ENCODE results near the gene LIMS2.

The LIMS2 gene

DNA sequence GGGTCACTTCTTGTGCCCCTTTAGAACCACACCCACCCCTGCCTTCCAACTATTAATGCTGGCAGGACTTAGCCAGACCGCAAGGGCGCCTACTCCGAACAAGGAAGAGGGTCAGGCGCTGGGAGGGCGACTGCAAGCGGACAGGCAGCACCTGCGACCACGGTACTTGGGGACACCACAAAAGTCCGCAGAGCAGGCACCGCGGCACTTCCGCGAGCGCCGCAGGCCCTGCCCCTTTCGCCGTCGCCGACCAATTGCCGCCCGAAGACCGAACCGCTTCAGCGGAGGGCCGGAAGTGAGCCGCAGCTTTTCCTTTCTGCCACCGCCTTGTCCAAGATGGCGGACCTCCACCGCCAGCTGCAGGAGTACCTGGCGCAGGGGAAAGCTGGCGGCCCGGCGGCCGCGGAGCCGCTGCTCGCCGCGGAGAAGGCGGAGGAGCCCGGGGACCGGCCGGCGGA lies 25.9 kb upstream of the LIMS2 start, which contains the start of gene SFT2D3 (continued):
- TF ChIP-seq, protein P1, sequence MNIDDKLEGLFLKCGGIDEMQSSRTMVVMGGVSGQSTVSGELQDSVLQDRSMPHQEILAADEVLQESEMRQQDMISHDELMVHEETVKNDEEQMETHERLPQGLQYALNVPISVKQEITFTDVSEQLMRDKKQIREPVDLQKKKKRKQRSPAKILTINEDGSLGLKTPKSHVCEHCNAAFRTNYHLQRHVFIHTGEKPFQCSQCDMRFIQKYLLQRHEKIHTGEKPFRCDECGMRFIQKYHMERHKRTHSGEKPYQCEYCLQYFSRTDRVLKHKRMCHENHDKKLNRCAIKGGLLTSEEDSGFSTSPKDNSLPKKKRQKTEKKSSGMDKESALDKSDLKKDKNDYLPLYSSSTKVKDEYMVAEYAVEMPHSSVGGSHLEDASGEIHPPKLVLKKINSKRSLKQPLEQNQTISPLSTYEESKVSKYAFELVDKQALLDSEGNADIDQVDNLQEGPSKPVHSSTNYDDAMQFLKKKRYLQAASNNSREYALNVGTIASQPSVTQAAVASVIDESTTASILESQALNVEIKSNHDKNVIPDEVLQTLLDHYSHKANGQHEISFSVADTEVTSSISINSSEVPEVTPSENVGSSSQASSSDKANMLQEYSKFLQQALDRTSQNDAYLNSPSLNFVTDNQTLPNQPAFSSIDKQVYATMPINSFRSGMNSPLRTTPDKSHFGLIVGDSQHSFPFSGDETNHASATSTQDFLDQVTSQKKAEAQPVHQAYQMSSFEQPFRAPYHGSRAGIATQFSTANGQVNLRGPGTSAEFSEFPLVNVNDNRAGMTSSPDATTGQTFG (tag by site-specific recombination; IDR thresholded peaks at IDR 0.05; ENCODE audit: borderline replicate concordance): no peak
- TF ChIP-seq ZFP37 (tag by site-specific recombination; IDR thresholded peaks at IDR 0.05): 0 out of 2 replicates have a peak, but pooled peaks have one; percentile 40
- TF ChIP-seq, protein P2, sequence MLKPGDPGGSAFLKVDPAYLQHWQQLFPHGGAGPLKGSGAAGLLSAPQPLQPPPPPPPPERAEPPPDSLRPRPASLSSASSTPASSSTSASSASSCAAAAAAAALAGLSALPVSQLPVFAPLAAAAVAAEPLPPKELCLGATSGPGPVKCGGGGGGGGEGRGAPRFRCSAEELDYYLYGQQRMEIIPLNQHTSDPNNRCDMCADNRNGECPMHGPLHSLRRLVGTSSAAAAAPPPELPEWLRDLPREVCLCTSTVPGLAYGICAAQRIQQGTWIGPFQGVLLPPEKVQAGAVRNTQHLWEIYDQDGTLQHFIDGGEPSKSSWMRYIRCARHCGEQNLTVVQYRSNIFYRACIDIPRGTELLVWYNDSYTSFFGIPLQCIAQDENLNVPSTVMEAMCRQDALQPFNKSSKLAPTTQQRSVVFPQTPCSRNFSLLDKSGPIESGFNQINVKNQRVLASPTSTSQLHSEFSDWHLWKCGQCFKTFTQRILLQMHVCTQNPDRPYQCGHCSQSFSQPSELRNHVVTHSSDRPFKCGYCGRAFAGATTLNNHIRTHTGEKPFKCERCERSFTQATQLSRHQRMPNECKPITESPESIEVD (tag by site-specific recombination; IDR thresholded peaks at IDR 0.05): no peak
- TF ChIP-seq ZNF48 (tag by site-specific recombination; IDR thresholded peaks at IDR 0.05): no peak
- no peak for TF ChIP-seq ZNF596 (tag by site-specific recombination; IDR thresholded peaks at IDR 0.05)
- TF ChIP-seq, protein P3, sequence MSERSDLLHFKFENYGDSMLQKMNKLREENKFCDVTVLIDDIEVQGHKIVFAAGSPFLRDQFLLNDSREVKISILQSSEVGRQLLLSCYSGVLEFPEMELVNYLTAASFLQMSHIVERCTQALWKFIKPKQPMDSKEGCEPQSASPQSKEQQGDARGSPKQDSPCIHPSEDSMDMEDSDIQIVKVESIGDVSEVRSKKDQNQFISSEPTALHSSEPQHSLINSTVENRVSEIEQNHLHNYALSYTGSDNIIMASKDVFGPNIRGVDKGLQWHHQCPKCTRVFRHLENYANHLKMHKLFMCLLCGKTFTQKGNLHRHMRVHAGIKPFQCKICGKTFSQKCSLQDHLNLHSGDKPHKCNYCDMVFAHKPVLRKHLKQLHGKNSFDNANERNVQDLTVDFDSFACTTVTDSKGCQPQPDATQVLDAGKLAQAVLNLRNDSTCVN (tag by site-specific recombination; optimal IDR thresholded peaks at IDR 0.05): no peak
- no peak for TF ChIP-seq ZNF529 (tag by site-specific recombination; IDR thresholded peaks at IDR 0.05; ENCODE audit: insufficient replicate concordance)
- TF ChIP-seq MEIS1 (CRISPR knock-in tag; IDR thresholded peaks at IDR 0.05; ENCODE audit: borderline replicate concordance): no peak
- no peak for TF ChIP-seq ZNF266 (tag by site-specific recombination; IDR thresholded peaks at IDR 0.05; ENCODE audit: low read depth)
- 0 out of 2 replicates have a peak, but pooled peaks have one; percentile 44 for TF ChIP-seq ZXDB (tag by site-specific recombination; IDR thresholded peaks at IDR 0.05)
- no peak for TF ChIP-seq ZNF473 (tag by site-specific recombination; IDR thresholded peaks at IDR 0.05)
- TF ChIP-seq ZNF140 (tag by site-specific recombination; IDR thresholded peaks at IDR 0.05): no peak
- TF ChIP-seq SP7 (tag by site-specific recombination; IDR thresholded peaks at IDR 0.05): peak; percentile 21; the same call in 1 of the 2 replicates
- no peak for TF ChIP-seq HOXA7 (CRISPR knock-in tag; IDR thresholded peaks at IDR 0.05; ENCODE audit: borderline replicate concordance)
- TF ChIP-seq ZNF571 (tag by site-specific recombination; IDR thresholded peaks at IDR 0.05): no peak
- no peak for TF ChIP-seq HOXD13 (CRISPR knock-in tag; IDR thresholded peaks at IDR 0.05; ENCODE audit: borderline replicate concordance)
- TF ChIP-seq ZNF510 (tag by site-specific recombination; IDR thresholded peaks at IDR 0.05; ENCODE audit: insufficient replicate concordance): no peak
- TF ChIP-seq ZNF214 (tag by site-specific recombination; IDR thresholded peaks at IDR 0.05; ENCODE audit: borderline replicate concordance): no peak
- TF ChIP-seq ZNF600 (tag by site-specific recombination; IDR thresholded peaks at IDR 0.05): peak; percentile 72
- TF ChIP-seq EGR2 (tag by site-specific recombination; IDR thresholded peaks at IDR 0.05; ENCODE audit: low read depth): no peak
- no peak for TF ChIP-seq ZNF623 (tag by site-specific recombination; IDR thresholded peaks at IDR 0.05)
- peak; percentile 34; the same call in 1 of the 2 replicates for TF ChIP-seq KLF9 (tag by site-specific recombination; IDR thresholded peaks at IDR 0.05; ENCODE audit: low read depth)
- no peak for TF ChIP-seq ZNF658 (tag by site-specific recombination; IDR thresholded peaks at IDR 0.05)
- TF ChIP-seq ZNF157 (tag by site-specific recombination; IDR thresholded peaks at IDR 0.05): no peak
- no peak for TF ChIP-seq ZNF621 (tag by site-specific recombination; IDR thresholded peaks at IDR 0.05)
- no peak for TF ChIP-seq ZNF560 (tag by site-specific recombination; IDR thresholded peaks at IDR 0.05; ENCODE audit: borderline replicate concordance)
- TF ChIP-seq, protein P4, sequence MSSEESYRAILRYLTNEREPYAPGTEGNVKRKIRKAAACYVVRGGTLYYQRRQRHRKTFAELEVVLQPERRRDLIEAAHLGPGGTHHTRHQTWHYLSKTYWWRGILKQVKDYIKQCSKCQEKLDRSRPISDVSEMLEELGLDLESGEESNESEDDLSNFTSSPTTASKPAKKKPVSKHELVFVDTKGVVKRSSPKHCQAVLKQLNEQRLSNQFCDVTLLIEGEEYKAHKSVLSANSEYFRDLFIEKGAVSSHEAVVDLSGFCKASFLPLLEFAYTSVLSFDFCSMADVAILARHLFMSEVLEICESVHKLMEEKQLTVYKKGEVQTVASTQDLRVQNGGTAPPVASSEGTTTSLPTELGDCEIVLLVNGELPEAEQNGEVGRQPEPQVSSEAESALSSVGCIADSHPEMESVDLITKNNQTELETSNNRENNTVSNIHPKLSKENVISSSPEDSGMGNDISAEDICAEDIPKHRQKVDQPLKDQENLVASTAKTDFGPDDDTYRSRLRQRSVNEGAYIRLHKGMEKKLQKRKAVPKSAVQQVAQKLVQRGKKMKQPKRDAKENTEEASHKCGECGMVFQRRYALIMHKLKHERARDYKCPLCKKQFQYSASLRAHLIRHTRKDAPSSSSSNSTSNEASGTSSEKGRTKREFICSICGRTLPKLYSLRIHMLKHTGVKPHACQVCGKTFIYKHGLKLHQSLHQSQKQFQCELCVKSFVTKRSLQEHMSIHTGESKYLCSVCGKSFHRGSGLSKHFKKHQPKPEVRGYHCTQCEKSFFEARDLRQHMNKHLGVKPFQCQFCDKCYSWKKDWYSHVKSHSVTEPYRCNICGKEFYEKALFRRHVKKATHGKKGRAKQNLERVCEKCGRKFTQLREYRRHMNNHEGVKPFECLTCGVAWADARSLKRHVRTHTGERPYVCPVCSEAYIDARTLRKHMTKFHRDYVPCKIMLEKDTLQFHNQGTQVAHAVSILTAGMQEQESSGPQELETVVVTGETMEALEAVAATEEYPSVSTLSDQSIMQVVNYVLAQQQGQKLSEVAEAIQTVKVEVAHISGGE (tag by site-specific recombination; conservative IDR thresholded peaks at IDR 0.05; ENCODE audit: low read depth): peak; percentile 94
- no peak for TF ChIP-seq ZNF670 (tag by site-specific recombination; IDR thresholded peaks at IDR 0.05; ENCODE audit: low read depth)
- TF ChIP-seq ZNF10 (tag by site-specific recombination; IDR thresholded peaks at IDR 0.05): no peak
- no peak for TF ChIP-seq ZSCAN16 (tag by site-specific recombination; IDR thresholded peaks at IDR 0.05)
- TF ChIP-seq ZNF239 (tag by site-specific recombination; IDR thresholded peaks at IDR 0.05): no peak
- TF ChIP-seq ZSCAN30 (tag by site-specific recombination; IDR thresholded peaks at IDR 0.05): no peak
- TF ChIP-seq ZBTB7A (tag by site-specific recombination; IDR thresholded peaks at IDR 0.05; ENCODE audit: low read depth): no peak

Measured in HEK293 (cell line).